Colonic mucosa (tissue), 4 donors: Measurements from ENCODE around the gene CSRP2. TPM values are rescaled to one million over a fixed set of nuclear protein-coding genes. Genes with fewer than 3 reads are reported as not detected.

Experiments
- DNase-seq: peaks from one replicate; pipeline ENCODE4 v3.0.0-alpha.2; 2020
- H3K27ac ChIP-seq: fragments of 200-600 bp; one replicate; pipeline ENCODE4 v1.8.0; 2021
- H3K27me3 ChIP-seq: fragments of 200-600 bp; one replicate; pipeline ENCODE4 v1.8.0; 2021
- H3K36me3 ChIP-seq: fragments of 200-600 bp; one replicate; pipeline ENCODE4 v1.8.0; 2021
- H3K4me1 ChIP-seq: fragments of 200-600 bp; one replicate; pipeline ENCODE4 v1.8.0; 2021; ENCODE audit warnings: mild to moderate bottlenecking
- H3K4me3 ChIP-seq: fragments of 200-600 bp; one replicate; pipeline ENCODE4 v1.8.0; 2021
- H3K9ac ChIP-seq, 2 donors: one replicate each; pipeline ENCODE4 v1.7.0; 2013; ENCODE audit warnings: control low read depth in 2 of 2, low read depth in 2 of 2, low read length in 2 of 2
- H3K9me3 ChIP-seq: fragments of 200-600 bp; one replicate; pipeline ENCODE4 v1.8.0; 2021
- intact Hi-C: fragments of 100-400 bp; cut with DNase I; formaldehyde crosslinking; loops from one replicate; pipeline ENCODE4 v1.14.1; 2022
- total RNA-seq, 2 donors: library from RNA; stranded (reverse); fragmentation: NEBNext Ultra II Directional in 1 of 2; extraction: Animal tissue kit (Norgen Biotek cat#: 25700) in 1 of 2; gene quantifications; one replicate each; pipeline ENCODE4 v1.2.1, GENCODE V29; 2021
- TF ChIP-seq, protein P1 (sequence below): fragments of 200-600 bp; IDR thresholded peaks from one replicate; pipeline ENCODE4 v1.8.0; 2022; ENCODE audit warnings: antibody characterized with exemption, mild to moderate bottlenecking
- donor health status: healthy.
- donor health status: DM: no; HTN: no; CAD: no.
- donor health status: DM: no; HTN: no; CAD: no.

CSRP2 gene
- total RNA-seq, 2 donors from 2014 or later, result 5.8 to 7.4 TPM

DNA sequence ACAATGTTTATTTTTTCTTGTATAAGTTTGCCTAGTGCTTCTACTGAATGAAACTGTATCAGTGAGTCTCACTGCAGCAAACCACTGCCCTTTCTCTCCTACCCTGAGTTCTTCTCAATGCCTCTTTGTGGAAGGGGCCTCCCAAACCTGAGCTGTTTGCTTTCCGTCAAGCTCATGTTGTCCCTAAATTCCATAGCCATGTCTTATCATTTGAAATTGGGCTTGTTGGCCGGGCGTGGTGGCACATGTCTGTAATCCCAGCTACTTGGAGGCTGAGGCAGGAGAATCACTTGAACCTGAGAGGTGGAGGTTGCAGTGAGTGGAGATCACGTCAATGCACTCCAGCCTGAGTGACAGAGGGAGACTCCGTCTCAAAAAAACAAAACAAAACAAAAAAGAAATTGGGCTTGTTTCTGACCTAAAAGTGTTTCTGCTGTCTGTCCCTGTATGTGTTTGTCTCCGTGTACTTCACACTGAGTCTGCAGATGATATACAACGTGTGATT, 1.8 kb upstream of the CSRP2 start:
- DNase-seq, result no peak
- no peaks in the 10 kb centered on the region for H3K9me3 ChIP-seq
- H3K4me1 ChIP-seq, result peaks cover 6% of the 10 kb centered on the region
- peak overlapping the region; percentile 48 for H3K27ac ChIP-seq
- intact Hi-C loops, result no loop called here
- TF ChIP-seq, protein P1, sequence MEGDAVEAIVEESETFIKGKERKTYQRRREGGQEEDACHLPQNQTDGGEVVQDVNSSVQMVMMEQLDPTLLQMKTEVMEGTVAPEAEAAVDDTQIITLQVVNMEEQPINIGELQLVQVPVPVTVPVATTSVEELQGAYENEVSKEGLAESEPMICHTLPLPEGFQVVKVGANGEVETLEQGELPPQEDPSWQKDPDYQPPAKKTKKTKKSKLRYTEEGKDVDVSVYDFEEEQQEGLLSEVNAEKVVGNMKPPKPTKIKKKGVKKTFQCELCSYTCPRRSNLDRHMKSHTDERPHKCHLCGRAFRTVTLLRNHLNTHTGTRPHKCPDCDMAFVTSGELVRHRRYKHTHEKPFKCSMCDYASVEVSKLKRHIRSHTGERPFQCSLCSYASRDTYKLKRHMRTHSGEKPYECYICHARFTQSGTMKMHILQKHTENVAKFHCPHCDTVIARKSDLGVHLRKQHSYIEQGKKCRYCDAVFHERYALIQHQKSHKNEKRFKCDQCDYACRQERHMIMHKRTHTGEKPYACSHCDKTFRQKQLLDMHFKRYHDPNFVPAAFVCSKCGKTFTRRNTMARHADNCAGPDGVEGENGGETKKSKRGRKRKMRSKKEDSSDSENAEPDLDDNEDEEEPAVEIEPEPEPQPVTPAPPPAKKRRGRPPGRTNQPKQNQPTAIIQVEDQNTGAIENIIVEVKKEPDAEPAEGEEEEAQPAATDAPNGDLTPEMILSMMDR, result no peak
- H3K4me3 ChIP-seq, result no peak overlapping the region
- H3K27me3 ChIP-seq, result peaks cover 8% of the 10 kb centered on the region
- no peaks in the 10 kb centered on the region for H3K36me3 ChIP-seq
- no peak overlapping the region for H3K9ac ChIP-seq

GRCh38 chr12:76879710-76880518, 1.1 kb upstream of the CSRP2 start:
- intact Hi-C loops, result no loop called here
- DNase-seq, result no peak
- Histone ChIP-seq H3K36me3 (no peaks in the 10 kb centered on the region), H3K9ac (no peak overlapping the region), H3K9me3 (no peaks in the 10 kb centered on the region), H3K4me1 (peaks cover 6% of the 10 kb centered on the region), H3K27ac (peak overlapping the region; percentile 48), H3K27me3 (peaks cover 8% of the 10 kb centered on the region), H3K4me3 (peak overlapping the region; percentile 66)
- TF ChIP-seq, protein P1, result no peak

- DNase-seq, result peak; percentile 27
- H3K9ac ChIP-seq, result peak overlapping the region in 1 of 2 donors; percentile 32
- TF ChIP-seq, protein P1, result no peak
- H3K27ac ChIP-seq, result peak overlapping the region; percentile 48
- peak overlapping the region; percentile 66 for H3K4me3 ChIP-seq
- intact Hi-C loops, result no loop called here
- H3K9me3 ChIP-seq, result no peaks in the 10 kb centered on the region
- no peaks in the 10 kb centered on the region for H3K36me3 ChIP-seq
- peaks cover 6% of the 10 kb centered on the region for H3K4me1 ChIP-seq
- peaks cover 8% of the 10 kb centered on the region for H3K27me3 ChIP-seq
Measured at GRCh38 chr12:76878099-76878898, 520 bp downstream of the CSRP2 start.

DNA sequence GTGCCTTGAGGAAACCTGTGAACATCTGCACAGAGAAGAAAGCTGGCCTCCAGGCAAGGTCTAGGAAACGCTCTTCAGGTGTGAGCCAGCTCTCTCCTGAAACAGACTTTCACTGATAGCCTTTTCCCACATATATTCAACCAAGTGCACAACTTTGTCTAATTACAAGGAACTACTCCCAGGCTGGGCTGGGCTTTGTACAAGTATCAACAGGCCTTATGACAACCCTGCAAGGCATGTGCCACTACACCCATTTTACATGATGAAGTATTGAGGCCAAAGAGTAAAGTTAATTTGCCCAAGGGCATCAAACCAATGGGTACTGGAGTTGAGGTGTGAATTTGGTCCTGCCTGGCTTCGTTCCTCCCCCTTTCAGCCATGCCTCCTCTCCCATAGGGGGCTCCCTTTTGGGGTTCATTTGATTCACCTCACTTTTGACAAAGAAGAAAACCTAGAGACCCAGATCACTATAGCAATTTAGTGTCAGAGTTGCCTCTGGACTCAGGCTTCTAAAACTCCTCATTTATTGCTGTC, 2.1 kb downstream of the CSRP2 start:
- H3K4me3 ChIP-seq, result no peak overlapping the region
- H3K9me3 ChIP-seq, result no peaks in the 10 kb centered on the region
- no peak overlapping the region for H3K27ac ChIP-seq
- H3K4me1 ChIP-seq, result peaks cover 6% of the 10 kb centered on the region
- DNase-seq, result no peak
- intact Hi-C loops, result no loop called here
- TF ChIP-seq, protein P1, result no peak
- H3K9ac ChIP-seq, result no peak overlapping the region
- peaks cover 8% of the 10 kb centered on the region for H3K27me3 ChIP-seq
- no peaks in the 10 kb centered on the region for H3K36me3 ChIP-seq

DNA sequence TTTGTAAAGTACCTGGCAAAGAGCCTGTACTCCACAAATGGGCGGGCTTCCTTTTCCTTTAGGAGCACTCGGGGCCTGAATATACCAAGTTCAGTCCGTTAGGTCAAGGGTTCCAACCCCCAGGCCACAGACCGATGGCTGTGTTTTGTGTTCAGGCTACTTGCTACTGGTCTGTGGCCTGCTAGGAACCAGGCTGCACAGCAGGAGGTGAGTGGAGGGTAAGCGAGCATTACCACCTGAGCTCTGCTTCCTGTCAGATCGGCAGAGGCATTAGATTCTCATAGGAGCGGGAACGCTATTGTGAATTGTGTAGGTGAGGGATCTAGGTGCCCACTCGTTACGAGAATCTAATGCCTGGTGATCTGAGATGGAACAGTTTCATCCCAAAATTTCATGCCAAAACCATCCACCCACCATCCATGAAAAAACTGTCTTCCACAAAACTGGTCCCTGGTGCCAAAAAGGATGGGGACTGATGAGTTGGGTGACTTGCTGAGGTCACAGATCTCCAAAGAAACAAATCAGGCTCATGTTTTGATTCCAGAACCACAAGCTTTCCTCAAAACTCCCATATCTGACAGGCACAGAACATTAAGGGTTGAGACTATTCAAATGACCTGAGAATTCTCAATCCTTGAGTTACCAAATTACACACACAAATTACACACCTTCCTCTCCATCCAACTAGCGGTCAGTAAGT, 4.2 kb downstream of the CSRP2 start:
- Histone ChIP-seq H3K4me3 (no peak overlapping the region), H3K36me3 (no peaks in the 10 kb centered on the region), H3K4me1 (peaks cover 6% of the 10 kb centered on the region), H3K27me3 (peaks cover 8% of the 10 kb centered on the region), H3K9me3 (no peaks in the 10 kb centered on the region), H3K27ac (no peak overlapping the region), H3K9ac (no peak overlapping the region)
- TF ChIP-seq, protein P1, result no peak
- no peak for DNase-seq
- intact Hi-C loops, result no loop called here
